ENCODE results near the gene DACT2.
"Not testable (repeated sequence)": the region's sequence is repeated elsewhere in the genome, so short reads cannot be mapped to it uniquely, and the experiment has no call there.

Gene DACT2

GRCh38 chr6:168318579-168319278, 848 bp downstream of the DACT2 start:
- no peak for DNase-seq (ENCODE audit: low spot score)

- DNase-seq (ENCODE audit: low spot score), result no peak
These were observed 1.5 kb downstream of the DACT2 start for GRCh38 chr6:168318090-168318489.

DNA sequence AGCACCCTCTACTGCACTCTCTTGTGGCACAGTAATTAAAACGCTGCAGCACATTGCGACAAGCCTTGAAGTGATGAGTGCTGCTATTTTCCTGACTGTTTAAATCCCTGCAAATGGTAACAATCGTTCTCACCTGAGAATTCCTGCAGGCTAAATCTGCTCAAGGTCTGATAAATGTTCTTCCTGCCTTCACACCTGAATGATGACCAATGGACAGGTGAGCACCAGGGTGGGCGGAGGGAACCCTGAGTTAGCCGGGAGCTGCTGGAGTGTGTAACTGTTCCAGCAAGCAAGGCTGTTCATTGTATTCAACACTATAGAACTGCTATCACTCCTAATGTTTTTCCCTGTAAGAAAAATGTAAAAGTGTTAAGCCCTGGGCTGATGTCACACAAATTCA, 4.0 kb downstream of the DACT2 start:
- DNase-seq (ENCODE audit: low spot score), result no peak

- no peak for DNase-seq (ENCODE audit: low spot score)
These were observed 4.6 kb downstream of the DACT2 start for GRCh38 chr6:168314948-168315347.

DNA sequence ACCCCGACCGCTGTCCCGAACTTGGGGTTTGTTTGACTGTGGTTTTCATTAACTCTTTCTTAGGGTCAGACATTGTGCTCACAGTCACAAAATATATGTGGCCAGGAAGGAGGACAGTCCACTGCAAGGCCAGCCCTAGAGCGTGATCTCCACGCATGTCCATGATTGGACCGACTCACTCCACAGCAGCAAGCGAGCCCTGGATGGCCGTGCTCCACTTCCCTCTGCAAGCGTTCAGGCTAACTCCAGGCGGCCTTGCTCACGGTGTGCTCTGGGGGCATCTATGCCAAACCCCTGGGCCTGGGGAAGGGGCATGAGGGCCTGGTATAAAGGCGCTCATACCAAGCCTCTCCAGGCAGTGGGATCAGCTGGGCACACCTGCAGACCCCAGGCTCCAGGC, 5.6 kb downstream of the DACT2 start:
- no peak for DNase-seq (ENCODE audit: low spot score)

- DNase-seq (ENCODE audit: low spot score), result no peak
These were observed 6.1 kb downstream of the DACT2 start for GRCh38 chr6:168313431-168314011.

GRCh38 chr6:168312125-168312507, 7.5 kb downstream of the DACT2 start:
- not testable (repeated sequence) for DNase-seq (ENCODE audit: low spot score)

DNA sequence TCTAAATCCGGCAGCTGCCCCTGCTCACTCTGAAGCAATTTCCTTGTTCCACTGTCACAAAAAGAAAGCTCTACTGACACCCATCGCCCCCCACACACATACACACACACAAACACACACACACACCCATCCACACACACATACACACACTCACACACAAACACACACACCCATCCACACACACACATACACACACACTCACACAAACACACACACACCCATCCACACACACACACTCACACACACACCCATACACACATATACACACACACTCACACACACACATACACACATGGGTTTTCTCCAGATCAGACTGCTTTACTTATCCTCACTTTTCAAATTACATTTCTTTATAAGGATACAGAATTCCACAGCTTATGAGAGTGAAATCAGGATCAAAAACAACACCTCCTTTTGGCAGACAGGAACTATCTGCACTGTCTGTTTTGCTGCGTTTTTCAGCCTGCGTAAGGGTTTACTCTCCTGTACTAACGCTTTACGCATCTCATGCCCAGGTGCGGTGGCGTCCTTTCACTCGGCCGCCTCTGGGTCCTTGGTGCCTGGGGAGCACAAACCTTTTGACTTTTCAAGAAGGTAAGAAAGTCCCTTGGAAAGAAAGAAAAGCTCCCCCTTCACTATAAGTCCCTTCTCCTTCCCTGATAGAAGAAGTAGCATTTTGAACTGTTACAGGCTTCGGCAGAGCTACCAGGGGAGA, 8.0 kb downstream of the DACT2 start:
- DNase-seq (ENCODE audit: low spot score), result no peak

DNA sequence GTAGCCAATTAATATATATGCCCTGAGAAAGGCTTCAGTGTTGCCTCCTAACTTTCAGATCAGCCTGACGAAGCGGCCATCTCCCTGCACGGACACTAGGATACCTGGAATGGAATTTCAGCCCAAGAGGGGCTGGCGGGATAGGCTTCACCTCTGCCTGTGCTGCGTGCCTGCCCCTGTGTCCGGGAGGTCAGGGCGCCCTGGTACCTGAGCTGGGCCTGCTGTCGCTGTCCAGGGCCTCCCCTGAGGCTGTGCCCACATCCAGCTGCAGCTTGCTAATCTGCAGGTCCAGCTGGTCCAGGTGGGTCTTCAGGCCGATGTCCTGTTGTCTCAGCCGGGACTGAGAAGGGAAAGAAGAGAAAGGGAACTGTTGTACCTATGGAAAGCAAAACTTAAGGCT, 8.6 kb downstream of the DACT2 start:
- no peak for DNase-seq (ENCODE audit: low spot score)

DNA sequence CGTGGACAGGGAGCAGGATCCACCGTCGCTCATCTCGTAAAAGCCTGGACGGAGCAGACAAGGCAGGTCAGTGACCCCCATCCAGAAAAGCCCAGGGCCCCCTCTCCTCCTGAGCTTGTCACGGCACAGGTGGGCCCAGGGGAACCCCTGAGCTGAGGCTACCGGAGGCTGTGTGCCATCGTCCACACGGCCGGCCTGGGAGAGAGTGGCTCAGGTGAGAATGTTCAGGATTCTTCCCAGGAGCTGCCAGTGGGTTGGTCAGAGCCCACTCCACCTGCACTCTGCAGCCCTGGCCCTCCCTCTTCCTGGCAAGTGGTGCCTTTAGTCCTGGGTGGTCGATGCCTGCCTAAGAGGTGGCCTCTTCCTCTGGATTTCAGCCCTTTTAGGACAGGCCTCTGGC, 9.2 kb downstream of the DACT2 start:
- no peak for DNase-seq (ENCODE audit: low spot score)

DNA sequence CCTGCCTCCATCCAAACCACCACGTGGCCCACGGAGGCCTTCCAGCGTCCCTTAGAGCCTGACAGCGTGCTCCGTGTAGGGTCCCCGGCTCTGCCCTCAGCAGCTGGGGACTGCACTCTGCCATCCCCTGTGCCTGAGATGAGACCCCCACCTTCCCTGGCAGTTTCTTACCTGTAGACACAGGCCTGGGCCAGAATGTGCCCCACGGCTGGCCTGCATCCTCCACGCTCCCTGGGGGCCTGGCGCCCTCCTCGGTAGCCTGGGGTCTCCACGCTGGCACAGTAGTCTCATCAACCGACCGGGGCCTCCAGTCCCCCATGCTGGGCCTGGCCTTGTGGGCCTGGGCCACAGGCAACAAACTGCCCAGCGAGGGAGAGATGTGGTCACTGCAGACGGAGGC, 9.6 kb downstream of the DACT2 start:
- DNase-seq (ENCODE audit: low spot score), result no peak

GRCh38 chr6:168309183-168309582, 10.4 kb downstream of the DACT2 start:
- no peak for DNase-seq (ENCODE audit: low spot score)

DNA sequence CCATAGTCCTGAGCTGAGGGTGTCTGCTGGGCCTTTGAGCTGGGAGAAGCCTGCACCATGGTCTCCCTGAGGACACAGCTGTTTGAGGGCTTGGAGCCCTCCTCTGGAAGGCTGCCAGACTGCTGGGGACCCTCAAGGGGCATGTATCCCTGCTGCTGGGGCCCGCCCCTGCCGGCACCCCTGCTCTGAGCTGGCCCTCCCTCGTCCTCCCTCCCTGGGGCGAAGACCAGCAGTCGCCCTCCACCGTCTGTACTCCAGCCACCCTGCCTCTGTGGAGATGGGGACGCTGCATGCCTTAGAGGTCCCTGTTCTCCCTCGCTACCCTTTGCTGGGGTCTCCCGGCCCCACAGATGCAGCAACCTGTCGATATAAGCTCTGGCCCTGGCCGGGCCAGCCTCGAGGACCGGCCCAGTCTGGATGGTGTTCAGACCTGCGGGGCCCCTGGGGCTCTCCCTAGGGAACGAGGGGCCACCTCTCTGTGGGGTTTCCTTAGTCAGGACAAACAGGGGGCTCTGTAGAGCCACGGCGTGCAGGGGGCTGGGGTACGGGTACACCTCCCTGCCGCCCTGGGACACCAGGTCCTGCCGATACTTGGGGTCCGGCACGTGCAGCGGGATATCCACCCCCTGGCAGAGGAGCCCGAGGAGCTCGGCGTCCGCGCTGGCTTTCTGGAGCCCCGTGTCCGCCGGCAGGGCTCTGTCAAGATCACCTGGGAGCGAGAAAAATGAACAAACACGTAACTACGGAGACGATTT, 11.0 kb downstream of the DACT2 start:
- DNase-seq (ENCODE audit: low spot score), result no peak

- DNase-seq (ENCODE audit: low spot score), result no peak
These were observed 11.9 kb downstream of the DACT2 start for GRCh38 chr6:168307695-168308021.

DNA sequence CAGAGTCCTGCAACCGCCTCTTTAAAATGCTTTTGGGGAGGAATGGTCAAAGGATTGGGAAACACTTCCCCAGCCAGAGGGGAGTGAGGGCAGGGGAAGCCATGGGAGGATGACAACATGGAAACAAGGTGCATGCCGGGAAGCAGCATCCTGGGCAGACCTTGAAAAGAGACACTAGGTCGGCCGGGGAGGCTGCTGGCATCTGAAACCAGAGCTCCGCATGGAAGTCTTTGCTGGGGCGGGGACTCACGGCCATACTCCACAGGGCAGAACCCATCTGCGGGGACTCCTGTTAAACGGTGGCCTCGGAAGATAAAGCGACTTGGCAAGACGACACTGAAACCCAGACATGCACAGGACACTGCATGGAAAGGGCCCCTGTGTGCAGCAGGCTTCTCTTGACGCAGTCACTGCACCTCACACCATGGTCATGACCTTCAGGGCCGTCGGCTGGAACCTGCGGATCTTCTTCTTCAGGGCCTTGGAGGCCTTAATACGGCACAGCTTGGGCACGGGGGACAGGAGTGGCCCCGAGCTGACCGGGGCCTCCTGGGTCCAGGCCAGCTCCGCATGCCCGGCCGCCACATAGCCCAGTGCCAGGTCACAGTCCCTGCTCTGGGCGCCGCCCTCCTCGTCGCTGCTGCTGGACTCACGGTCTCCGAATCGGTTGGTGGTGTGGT, 12.4 kb downstream of the DACT2 start:
- DNase-seq (ENCODE audit: low spot score), result no peak

GRCh38 chr6:168305863-168306262, 13.7 kb downstream of the DACT2 start:
- DNase-seq (ENCODE audit: low spot score), result no peak

DNA sequence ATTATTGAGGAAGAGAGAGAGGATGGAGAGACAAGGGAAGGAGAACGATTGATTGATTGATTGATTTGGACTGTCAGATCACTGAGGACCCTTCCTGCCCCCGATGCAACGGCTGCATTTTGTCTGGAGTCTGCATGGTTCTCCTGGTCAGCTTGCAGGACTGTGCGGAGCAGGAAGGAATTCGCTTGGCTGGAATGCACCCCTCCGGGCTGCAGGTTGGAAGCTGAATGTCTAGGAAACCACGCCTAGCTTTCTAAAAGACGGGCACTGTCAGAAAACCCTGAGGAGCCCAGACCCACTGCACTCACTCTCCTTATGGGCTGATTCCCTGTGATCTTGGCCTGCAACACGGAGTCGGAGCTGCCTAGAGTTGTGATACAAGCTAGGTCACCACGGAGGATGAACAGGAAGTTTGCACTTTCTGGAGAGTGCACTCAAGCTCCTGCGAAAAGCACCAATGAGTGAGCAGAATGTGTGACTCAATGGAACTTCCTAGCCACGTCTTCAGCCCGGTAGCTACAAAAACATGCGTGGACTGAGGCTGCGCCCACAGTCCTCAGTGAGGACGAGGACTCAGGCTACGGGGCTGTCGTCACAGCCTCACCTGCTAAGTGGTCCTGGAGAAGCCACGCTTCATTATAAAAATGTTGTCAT, 14.4 kb downstream of the DACT2 start:
- DNase-seq (ENCODE audit: low spot score), result no peak

- no peak for DNase-seq (ENCODE audit: low spot score)
These were observed 14.9 kb downstream of the DACT2 start for GRCh38 chr6:168304752-168305015.

DNA sequence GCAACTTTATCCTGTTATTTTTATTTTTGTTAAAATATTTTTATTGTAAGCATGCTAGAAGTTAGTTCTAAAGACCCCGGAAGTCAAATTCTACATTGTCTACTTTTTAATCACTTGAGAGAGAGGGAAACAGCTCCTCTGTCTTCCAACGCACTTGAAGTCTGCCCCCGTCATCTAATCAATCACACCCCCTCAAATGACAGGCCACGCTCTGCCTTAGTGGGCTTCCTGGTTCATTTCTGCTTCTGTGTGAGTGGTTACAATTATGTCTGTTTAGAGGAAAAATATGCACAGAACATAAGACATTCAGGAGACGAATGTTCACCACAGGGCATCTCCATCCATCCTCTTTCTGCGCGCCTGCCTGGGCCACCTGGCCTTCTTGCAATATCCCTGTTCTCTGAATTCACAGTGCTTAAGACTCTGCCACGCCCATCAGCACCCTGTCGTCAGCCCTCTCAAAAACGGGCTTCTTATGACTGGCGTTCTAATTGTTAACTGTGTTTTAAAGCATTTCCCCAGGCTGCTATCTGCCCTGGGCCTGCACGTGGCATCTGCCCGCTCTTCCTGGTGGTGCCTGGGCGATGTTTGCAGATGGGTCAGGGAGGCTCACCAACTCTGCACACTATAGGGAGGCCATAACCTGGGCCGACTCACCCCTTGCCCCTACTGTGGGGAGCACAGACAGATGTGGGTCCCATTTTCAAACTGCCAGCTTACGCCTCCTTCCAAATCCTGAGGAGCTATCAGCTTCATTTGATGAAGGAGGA, 15.4 kb downstream of the DACT2 start:
- DNase-seq (ENCODE audit: low spot score), result no peak

GRCh38 chr6:168302534-168302933, 17.0 kb downstream of the DACT2 start:
- no peak for DNase-seq (ENCODE audit: low spot score)

- DNase-seq (ENCODE audit: low spot score), result no peak
These were observed 17.8 kb downstream of the DACT2 start for GRCh38 chr6:168301648-168302398.

Data from germinal center (tissue), 1 donor.